GM19324 (cell line): Measurements from ENCODE around the gene TMEM59L.

Experiments used
- ATAC-seq: cut with Tn5 transposase; IDR thresholded peaks from one replicate; pipeline ENCODE4 v1.9.1; 2021; ENCODE audit warnings: mild to moderate bottlenecking, moderate library complexity; ENCODE audit not compliant: unreplicated experiment, low FRiP score

Gene TMEM59L

GRCh38 chr19:18656337-18657086 is 43.8 kb downstream of the TMEM59L start:
- no peak for ATAC-seq

GRCh38 chr19:18657590-18658365 is 45.1 kb downstream of the TMEM59L start:
- ATAC-seq, result no peak

- no peak for ATAC-seq
Measured at GRCh38 chr19:18658366-18658855, 45.7 kb downstream of the TMEM59L start.

GRCh38 chr19:18659281-18660050 is 46.8 kb downstream of the TMEM59L start:
- no peak for ATAC-seq

GRCh38 chr19:18660051-18660910 is 47.6 kb downstream of the TMEM59L start:
- no peak for ATAC-seq

- no peak for ATAC-seq
Measured at GRCh38 chr19:18660939-18661670, 48.4 kb downstream of the TMEM59L start.

- no peak for ATAC-seq
Measured at GRCh38 chr19:18662972-18663732, 50.5 kb downstream of the TMEM59L start.

- ATAC-seq, result no peak
Measured at GRCh38 chr19:18663940-18664530, 51.4 kb downstream of the TMEM59L start.

GRCh38 chr19:18665771-18666202 is 53.1 kb downstream of the TMEM59L start:
- ATAC-seq, result no peak

GRCh38 chr19:18666317-18666716 is 53.6 kb downstream of the TMEM59L start:
- no peak for ATAC-seq

- ATAC-seq, result no peak
Measured at GRCh38 chr19:18666784-18667183, 54.1 kb downstream of the TMEM59L start.

GRCh38 chr19:18667531-18668251 is 55.0 kb downstream of the TMEM59L start:
- ATAC-seq, result no peak

GRCh38 chr19:18668252-18668631 is 55.6 kb downstream of the TMEM59L start:
- ATAC-seq, result no peak

GRCh38 chr19:18668744-18669523 is 56.3 kb downstream of the TMEM59L start:
- no peak for ATAC-seq

GRCh38 chr19:18669524-18669817 is 56.8 kb downstream of the TMEM59L start:
- ATAC-seq, result no peak

- no peak for ATAC-seq
Measured at GRCh38 chr19:18669883-18670282, 57.2 kb downstream of the TMEM59L start.

- ATAC-seq, result no peak
Measured at GRCh38 chr19:18670312-18670711, 57.6 kb downstream of the TMEM59L start.
